ENCODE results near the gene CAMSAP3.
A peak's percentile ranks its signal among the peaks of the same experiment; 100 is the strongest.

The CAMSAP3 gene

GRCh38 chr19:7603919-7604318 lies 8.3 kb downstream of the CAMSAP3 start:
- H3K4me3 ChIP-seq (replicated peaks; ENCODE audit: low read depth, low read length): no peak overlapping the region
- TF ChIP-seq CTCF (IDR thresholded peaks at IDR 0.05; ENCODE audit: insufficient read depth, low read length, poor library complexity, severe bottlenecking): no peak
- no peak for DNase-seq (ENCODE audit: extremely low read depth, insufficient read length)
- no peaks in the 10 kb centered on the region for H3K36me3 ChIP-seq (ENCODE audit: control insufficient read depth, insufficient read depth, low read length)
- H3K27me3 ChIP-seq (replicated peaks; ENCODE audit: control insufficient read depth, insufficient read depth, low read length): no peaks in the 10 kb centered on the region

GRCh38 chr19:7605490-7606222 lies 10.0 kb downstream of the CAMSAP3 start:
- Histone ChIP-seq H3K27me3 (replicated peaks; ENCODE audit: control insufficient read depth, insufficient read depth, low read length) (no peaks in the 10 kb centered on the region), H3K36me3 (ENCODE audit: control insufficient read depth, insufficient read depth, low read length) (no peaks in the 10 kb centered on the region), H3K4me3 (replicated peaks; ENCODE audit: low read depth, low read length) (no peak overlapping the region)
- no peak for TF ChIP-seq CTCF (IDR thresholded peaks at IDR 0.05; ENCODE audit: insufficient read depth, low read length, poor library complexity, severe bottlenecking)
- peak; percentile 52 for DNase-seq (ENCODE audit: extremely low read depth, insufficient read length)

GRCh38 chr19:7606289-7606688 lies 10.6 kb downstream of the CAMSAP3 start:
- Histone ChIP-seq H3K27me3 (replicated peaks; ENCODE audit: control insufficient read depth, insufficient read depth, low read length) (no peaks in the 10 kb centered on the region), H3K4me3 (replicated peaks; ENCODE audit: low read depth, low read length) (no peak overlapping the region), H3K36me3 (ENCODE audit: control insufficient read depth, insufficient read depth, low read length) (no peaks in the 10 kb centered on the region; the same call in 1 of the 2 replicates)
- DNase-seq (ENCODE audit: extremely low read depth, insufficient read length): no peak
- TF ChIP-seq CTCF (IDR thresholded peaks at IDR 0.05; ENCODE audit: insufficient read depth, low read length, poor library complexity, severe bottlenecking): no peak

- H3K4me3 ChIP-seq (replicated peaks; ENCODE audit: low read depth, low read length): no peak overlapping the region
- no peak for TF ChIP-seq CTCF (IDR thresholded peaks at IDR 0.05; ENCODE audit: insufficient read depth, low read length, poor library complexity, severe bottlenecking)
- no peaks in the 10 kb centered on the region; the same call in 1 of the 2 replicates for H3K36me3 ChIP-seq (ENCODE audit: control insufficient read depth, insufficient read depth, low read length)
- H3K27me3 ChIP-seq (replicated peaks; ENCODE audit: control insufficient read depth, insufficient read depth, low read length): no peaks in the 10 kb centered on the region
- DNase-seq (ENCODE audit: extremely low read depth, insufficient read length): no peak
These were observed 11.7 kb downstream of the CAMSAP3 start for GRCh38 chr19:7607212-7607873.

- no peak for TF ChIP-seq CTCF (IDR thresholded peaks at IDR 0.05; ENCODE audit: insufficient read depth, low read length, poor library complexity, severe bottlenecking)
- DNase-seq (ENCODE audit: extremely low read depth, insufficient read length): no peak
- Histone ChIP-seq H3K4me3 (replicated peaks; ENCODE audit: low read depth, low read length) (no peak overlapping the region), H3K36me3 (ENCODE audit: control insufficient read depth, insufficient read depth, low read length) (no peaks in the 10 kb centered on the region; the same call in 1 of the 2 replicates), H3K27me3 (replicated peaks; ENCODE audit: control insufficient read depth, insufficient read depth, low read length) (no peaks in the 10 kb centered on the region)
These were observed 12.4 kb downstream of the CAMSAP3 start for GRCh38 chr19:7607874-7608560.
